Right lobe of liver (tissue), 6 donors: ENCODE data around the gene U2AF1L4. TPM values are rescaled to one million over a fixed set of nuclear protein-coding genes. Genes with fewer than 3 reads are reported as not detected.

Experiments used
- ATAC-seq, 4 donors: fragments of 200-7000 bp; cut with Tn5 transposase; one replicate each; pipeline ENCODE4 v1.9.1; 2020; ENCODE audit warnings: mild to moderate bottlenecking in 4 of 4, moderate library complexity in 4 of 4
- DNase-seq, 3 donors: peaks; one replicate each; pipeline ENCODE4 v3.0.0-alpha.2; 2020
- H3K27ac ChIP-seq, 3 donors: fragments of 200-600 bp; one replicate each; pipeline ENCODE4 v1.8.0; 2022
- H3K27me3 ChIP-seq, 2 donors: fragments of 200-600 bp; one replicate each; pipeline ENCODE4 v1.8.0; 2022
- H3K36me3 ChIP-seq, 4 donors: fragments of 200-600 bp; sonication (generic) in 1 of 4; one replicate each; pipeline versions ENCODE4 v1.5.1 to v1.8.0; 2017 to 2022; ENCODE audit warnings: control low read depth in 1 of 4
- H3K4me1 ChIP-seq, 4 donors: fragments of 200-600 bp; sonication (generic) in 1 of 4; one replicate each; pipeline versions ENCODE4 v1.5.1 to v1.8.0; 2017 to 2022; ENCODE audit warnings: control low read depth in 1 of 4
- H3K4me3 ChIP-seq, 3 donors: fragments of 200-600 bp; one replicate each; pipeline ENCODE4 v1.8.0; 2022
- H3K9me3 ChIP-seq, 4 donors: fragments of 200-600 bp; sonication (generic) in 1 of 4; one replicate each; pipeline versions ENCODE4 v1.5.1 to v1.8.0; 2017 to 2022; ENCODE audit warnings: control low read depth in 1 of 4
- CTCF ChIP-seq, 4 donors: fragments of 200-600 bp in 3 of 4; fragments of 450-650 bp in 1 of 4; IDR thresholded peaks; one replicate each; pipeline versions ENCODE4 v1.5.1 to v1.8.0; 2016 to 2022; ENCODE audit warnings: antibody characterized with exemption in 4 of 4, mild to moderate bottlenecking in 2 of 4
- POLR2A ChIP-seq: fragments of 450-650 bp; IDR thresholded peaks from one replicate; pipeline ENCODE4 v1.6.1; 2017; ENCODE audit warnings: antibody characterized with exemption, mild to moderate bottlenecking
- WGBS: methylation state at CpG from one replicate; pipeline ENCODE4 v1.1.6; 2018; ENCODE audit warnings: low coverage, low lambda C conversion rate; ENCODE audit not compliant: insufficient coverage; ENCODE audit errors: missing lambda C conversion rate; 5-methylcytosine and 5-hydroxymethylcytosine counted together
- intact Hi-C, 2 donors: fragments of 100-400 bp; cut with DNase I; formaldehyde crosslinking; loops; one replicate each; pipeline versions ENCODE4 v1.11.2 to v1.14.1; 2022
- total RNA-seq, 6 experiments: library from RNA; depleted of rRNA in 2 of 6; stranded (reverse); fragments of >200 nt in 2 of 6; fragmentation: NEBNext Ultra II Directional in 3 of 6; extraction: Animal tissue kit (Norgen Biotek cat#: 25700) in 3 of 6; gene quantifications; one replicate each; pipeline versions ENCODE4 v1.1.0 to v1.2.4, GENCODE V29; 2016 to 2023
- donor health status: DM: no; HTN: yes; CAD: no.
- donor health status: DM: no; HTN: no; CAD: no.
- donor health status: DM: no; HTN: no; CAD: no.
- donor health status: DM: no; HTN: yes; CAD: no.
- donor health status: DM: no; HTN: yes; CAD: no.

U2AF1L4 gene
- total RNA-seq, 6 experiments from 2014 or later: 11.3 to 19.9 (median 17.5) TPM

GRCh38 chr19:35784503-35785338 lies 39.5 kb upstream of the U2AF1L4 start:
- Histone ChIP-seq H3K9me3 (no peaks in the 10 kb centered on the region), H3K4me1 (no peaks in the 10 kb centered on the region), H3K27me3 (no peaks in the 10 kb centered on the region), H3K27ac (no peak overlapping the region), H3K4me3 (no peak overlapping the region), H3K36me3 (no peaks in the 10 kb centered on the region)
- ATAC-seq: no peak
- DNase-seq: no peak
- TF ChIP-seq POLR2A: no peak
- TF ChIP-seq CTCF (IDR thresholded peaks at IDR 0.05): no peak
- WGBS: 81% methylated on average over 5 of the region's 45 CpGs
- intact Hi-C loops: no loop called here

- H3K9me3 ChIP-seq: no peaks in the 10 kb centered on the region
- intact Hi-C loops: no loop called here
- no peak overlapping the region for H3K4me3 ChIP-seq
- H3K4me1 ChIP-seq: no peaks in the 10 kb centered on the region
- peak in 2 of 4 donors; percentile 27 to 79 for ATAC-seq
- H3K36me3 ChIP-seq: no peaks in the 10 kb centered on the region
- DNase-seq: no peak
- no peaks in the 10 kb centered on the region for H3K27me3 ChIP-seq
- 87% methylated on average over 6 of the region's 28 CpGs for WGBS
- no peak overlapping the region for H3K27ac ChIP-seq
- TF ChIP-seq POLR2A (no peak), CTCF (IDR thresholded peaks at IDR 0.05) (no peak)
These were observed 38.5 kb upstream of the U2AF1L4 start for GRCh38 chr19:35783469-35784434.

- intact Hi-C loops: no loop called here
- no peaks in the 10 kb centered on the region for H3K36me3 ChIP-seq
- no peaks in the 10 kb centered on the region for H3K27me3 ChIP-seq
- no peak for ATAC-seq
- H3K4me3 ChIP-seq: no peak overlapping the region
- DNase-seq: peak in 1 of 3 donors; percentile 45
- no peaks in the 10 kb centered on the region for H3K4me1 ChIP-seq
- no peaks in the 10 kb centered on the region for H3K9me3 ChIP-seq
- no peak for TF ChIP-seq POLR2A
- no peak for TF ChIP-seq CTCF (IDR thresholded peaks at IDR 0.05)
- H3K27ac ChIP-seq: no peak overlapping the region
- WGBS: 90% methylated on average over 2 of the region's 12 CpGs
These were observed 37.4 kb upstream of the U2AF1L4 start for GRCh38 chr19:35782589-35782988.

- intact Hi-C loops: no loop called here
- H3K4me3 ChIP-seq: no peak overlapping the region
- ATAC-seq (no peak), DNase-seq (no peak)
- no peak overlapping the region for H3K27ac ChIP-seq
- H3K36me3 ChIP-seq: no peaks in the 10 kb centered on the region
- no peak for TF ChIP-seq CTCF (IDR thresholded peaks at IDR 0.05)
- no peak for TF ChIP-seq POLR2A
- 96% methylated on average over 7 of the region's 9 CpGs for WGBS
- H3K4me1 ChIP-seq: no peaks in the 10 kb centered on the region
- H3K27me3 ChIP-seq: no peaks in the 10 kb centered on the region
- no peaks in the 10 kb centered on the region for H3K9me3 ChIP-seq
These were observed 36.4 kb upstream of the U2AF1L4 start for GRCh38 chr19:35781650-35782049.
